Aorta (tissue), 5 donors: Measurements from ENCODE around the gene BRAT1. TPM values are rescaled to one million over a fixed set of nuclear protein-coding genes. Genes with fewer than 3 reads are reported as not detected.

Source experiments
- ATAC-seq: fragments of 200-7000 bp; cut with Tn5 transposase; one replicate; pipeline ENCODE4 v1.9.1; 2022; ENCODE audit warnings: moderate library complexity; ENCODE audit not compliant: low FRiP score
- DNase-seq, 2 donors: peaks; one replicate each; pipeline ENCODE4 v3.0.0-alpha.2; 2020
- H3K27ac ChIP-seq, 2 donors: one replicate each; pipeline ENCODE4 v1.5.1; 2013; ENCODE audit warnings: low read length in 2 of 2, mild to moderate bottlenecking in 2 of 2, moderate library complexity in 2 of 2, control low read depth in 1 of 2, inconsistent platforms in 1 of 2, low read depth in 1 of 2
- H3K27me3 ChIP-seq, 2 donors: one replicate each; pipeline ENCODE4 v1.6.1; 2013; ENCODE audit warnings: control low read depth in 1 of 2, low read length in 1 of 2, mild to moderate bottlenecking in 1 of 2, moderate library complexity in 1 of 2; ENCODE audit not compliant: insufficient read depth in 2 of 2, control insufficient read depth in 1 of 2
- H3K36me3 ChIP-seq, 2 donors: one replicate each; pipeline ENCODE4 v1.6.1; 2013; ENCODE audit warnings: control low read depth in 1 of 2, low read length in 1 of 2, mild to moderate bottlenecking in 1 of 2; ENCODE audit not compliant: insufficient read depth in 2 of 2, control insufficient read depth in 1 of 2
- H3K4me1 ChIP-seq, 2 donors: one replicate each; pipeline ENCODE4 v1.6.1; 2013; ENCODE audit warnings: low read length in 2 of 2, control low read depth in 1 of 2, mild to moderate bottlenecking in 1 of 2, moderate library complexity in 1 of 2; ENCODE audit not compliant: insufficient read depth in 2 of 2, control insufficient read depth in 1 of 2
- H3K4me3 ChIP-seq, 2 donors: one replicate each; pipeline ENCODE4 v1.5.1; 2013; ENCODE audit warnings: low read length in 2 of 2, control low read depth in 1 of 2, mild to moderate bottlenecking in 1 of 2
- H3K9me3 ChIP-seq: one replicate; pipeline ENCODE4 v1.6.1; 2013; ENCODE audit warnings: mild to moderate bottlenecking, low read length; ENCODE audit not compliant: control insufficient read depth
- whole genome bisulfite sequencing, 2 donors: extraction: QIAGEN DNeasy Blood & Tissue Kit; methylation state at CpG; one replicate each; pipeline ENCODE4 v1.1.7; 2013; 5-methylcytosine and 5-hydroxymethylcytosine counted together
- intact Hi-C, 2 donors: fragments of 100-400 bp; cut with DNase I; formaldehyde crosslinking; loops; one replicate each; pipeline versions ENCODE4 v1.14.2 to v1.15.0; 2022
- polyA plus RNA-seq, 2 donors: library from polyadenylated mRNA; stranded (reverse); fragments of 200-250 nt; gene quantifications; one replicate each; pipeline ENCODE4 v1.2.3, GENCODE V29; 2013
- total RNA-seq, 2 donors: library from RNA; stranded (reverse); fragmentation: NEBNext Ultra II Directional; extraction: Animal tissue kit (Norgen Biotek cat#: 25700); gene quantifications; one replicate each; pipeline ENCODE4 v1.2.1, GENCODE V29; 2021
- donor health status: healthy with polysubstance abuse.
- donor health status: Bipolar disorder and iron deficiency.
- donor health status: DM: no; HTN: no; CAD: no.
- donor health status: DM: no; HTN: no; CAD: no.
- donor health status: DM: yes; HTN: yes; CAD: no.

The BRAT1 gene
- total and polyA plus RNA-seq, 4 donors = 11.8 to 63.9 (median 19.6) TPM

DNA sequence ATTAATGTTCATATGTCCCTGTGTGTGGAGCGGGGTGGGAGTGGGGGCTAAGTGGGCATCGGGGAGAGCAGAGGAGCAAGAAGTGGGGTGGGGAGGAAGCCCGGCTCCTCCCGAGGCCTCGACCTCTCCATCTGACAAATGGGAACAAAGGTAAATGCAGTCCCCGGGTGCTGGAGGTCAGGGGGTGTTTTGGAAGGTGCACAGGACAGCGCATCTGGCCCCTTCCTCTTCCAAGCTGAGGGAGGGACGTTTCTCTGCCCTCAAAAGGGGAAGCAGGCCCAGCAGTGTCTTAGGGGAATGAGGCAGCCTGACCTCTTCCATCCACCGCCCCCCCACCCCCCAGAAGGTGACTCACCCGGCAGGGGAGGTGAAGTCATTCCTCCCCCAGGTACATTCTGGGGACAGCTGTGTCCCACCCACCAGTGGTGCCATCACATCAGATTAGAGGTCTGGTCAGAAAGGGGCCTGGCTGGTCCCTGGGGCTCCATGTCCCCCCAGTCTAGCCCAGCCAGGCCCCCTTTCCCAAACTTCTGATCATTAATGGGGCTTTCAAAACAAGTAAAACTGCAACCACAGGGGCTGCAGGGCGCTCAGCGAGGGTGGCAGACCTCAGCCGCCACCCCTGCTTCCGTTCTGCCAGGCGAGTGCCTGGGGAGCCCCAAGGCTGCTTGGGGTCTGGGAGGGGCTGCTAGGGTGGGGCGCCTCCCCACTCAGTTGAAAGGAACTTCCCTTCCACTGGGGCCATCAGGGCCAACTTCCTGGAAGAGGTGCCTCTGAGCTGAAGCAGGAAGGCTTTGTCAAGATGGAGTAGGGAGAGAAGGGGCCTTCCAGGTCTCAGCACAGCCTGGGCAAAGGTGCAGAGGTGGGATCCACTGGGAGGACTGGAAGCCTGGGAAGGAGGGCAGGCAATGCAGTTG, 25.0 kb downstream of the BRAT1 start:
- ATAC-seq (no peak), DNase-seq (peak in 1 of 2 donors; percentile 79)
- Histone ChIP-seq H3K27ac (no peak overlapping the region), H3K36me3 (no peaks in the 10 kb centered on the region), H3K4me1 (no peaks in the 10 kb centered on the region), H3K9me3 (no peaks in the 10 kb centered on the region), H3K4me3 (no peak overlapping the region), H3K27me3 (no peaks in the 10 kb centered on the region)
- intact Hi-C loops = no loop called here
- 87 to 92% methylated on average over 16 of the region's 16 CpGs for WGBS, 2 donors

- H3K4me1 ChIP-seq = no peaks in the 10 kb centered on the region
- 51 to 55% methylated on average over 28 to 30 of the region's 30 CpGs for WGBS, 2 donors
- no peaks in the 10 kb centered on the region for H3K36me3 ChIP-seq
- ATAC-seq (peak; percentile 16), DNase-seq (peak in 1 of 2 donors; percentile 93)
- H3K27me3 ChIP-seq = no peaks in the 10 kb centered on the region
- H3K4me3 ChIP-seq = no peak overlapping the region
- H3K9me3 ChIP-seq = no peaks in the 10 kb centered on the region
- intact Hi-C loops = no loop called here
- H3K27ac ChIP-seq = no peak overlapping the region
These were observed 25.9 kb downstream of the BRAT1 start for GRCh38 chr7:2529161-2530070.

DNA sequence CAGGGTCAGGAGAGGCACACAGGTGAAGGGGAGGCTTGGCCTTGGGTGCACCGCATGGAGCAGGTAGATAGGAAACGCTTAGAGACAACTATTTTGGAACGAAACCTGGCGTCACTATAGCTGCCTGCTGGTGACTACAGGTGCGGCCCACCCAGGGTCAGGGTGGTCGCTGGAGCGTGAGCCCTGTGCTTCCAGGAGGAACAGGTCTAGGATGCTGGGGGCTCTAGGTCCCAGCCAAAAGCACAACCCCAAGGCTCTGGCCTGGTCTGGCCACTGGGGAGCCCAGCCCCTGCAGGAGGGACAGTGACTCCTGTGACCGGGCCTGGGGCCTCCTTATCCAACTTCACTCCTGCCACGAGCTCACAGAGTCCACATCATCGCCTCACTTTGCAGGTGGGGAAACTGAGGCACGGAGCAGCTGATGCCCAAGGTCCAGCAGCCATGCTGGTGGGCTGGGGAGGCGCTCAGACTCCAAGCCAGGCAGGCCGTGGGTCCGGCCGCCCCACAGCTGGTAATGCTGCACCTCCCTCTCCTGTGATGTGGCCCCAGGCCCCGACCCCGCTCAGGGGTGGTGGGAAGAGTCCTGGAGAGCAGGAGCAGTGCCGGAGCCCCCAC, 26.7 kb downstream of the BRAT1 start:
- H3K27me3 ChIP-seq = no peaks in the 10 kb centered on the region
- peak in 1 of 2 donors; percentile 58 for DNase-seq
- H3K36me3 ChIP-seq = no peaks in the 10 kb centered on the region
- no peak overlapping the region for H3K4me3 ChIP-seq
- ATAC-seq = no peak
- intact Hi-C loops = no loop called here
- no peaks in the 10 kb centered on the region for H3K4me1 ChIP-seq
- H3K27ac ChIP-seq = no peak overlapping the region
- 84 to 88% methylated on average over 18 of the region's 18 CpGs for WGBS, 2 donors
- no peaks in the 10 kb centered on the region for H3K9me3 ChIP-seq

- Histone ChIP-seq H3K36me3 (no peaks in the 10 kb centered on the region), H3K4me3 (no peak overlapping the region), H3K4me1 (no peaks in the 10 kb centered on the region), H3K9me3 (no peaks in the 10 kb centered on the region), H3K27me3 (no peaks in the 10 kb centered on the region), H3K27ac (no peak overlapping the region)
- intact Hi-C loops = no loop called here
- 82 to 88% methylated on average over 17 of the region's 17 CpGs for WGBS, 2 donors
- DNase-seq (peak in 1 of 2 donors; percentile 60), ATAC-seq (no peak)
These were observed 27.5 kb downstream of the BRAT1 start for GRCh38 chr7:2527505-2528467.

- H3K27me3 ChIP-seq = no peaks in the 10 kb centered on the region
These were observed 28.4 kb downstream of the BRAT1 start for GRCh38 chr7:2526659-2527504.

DNA sequence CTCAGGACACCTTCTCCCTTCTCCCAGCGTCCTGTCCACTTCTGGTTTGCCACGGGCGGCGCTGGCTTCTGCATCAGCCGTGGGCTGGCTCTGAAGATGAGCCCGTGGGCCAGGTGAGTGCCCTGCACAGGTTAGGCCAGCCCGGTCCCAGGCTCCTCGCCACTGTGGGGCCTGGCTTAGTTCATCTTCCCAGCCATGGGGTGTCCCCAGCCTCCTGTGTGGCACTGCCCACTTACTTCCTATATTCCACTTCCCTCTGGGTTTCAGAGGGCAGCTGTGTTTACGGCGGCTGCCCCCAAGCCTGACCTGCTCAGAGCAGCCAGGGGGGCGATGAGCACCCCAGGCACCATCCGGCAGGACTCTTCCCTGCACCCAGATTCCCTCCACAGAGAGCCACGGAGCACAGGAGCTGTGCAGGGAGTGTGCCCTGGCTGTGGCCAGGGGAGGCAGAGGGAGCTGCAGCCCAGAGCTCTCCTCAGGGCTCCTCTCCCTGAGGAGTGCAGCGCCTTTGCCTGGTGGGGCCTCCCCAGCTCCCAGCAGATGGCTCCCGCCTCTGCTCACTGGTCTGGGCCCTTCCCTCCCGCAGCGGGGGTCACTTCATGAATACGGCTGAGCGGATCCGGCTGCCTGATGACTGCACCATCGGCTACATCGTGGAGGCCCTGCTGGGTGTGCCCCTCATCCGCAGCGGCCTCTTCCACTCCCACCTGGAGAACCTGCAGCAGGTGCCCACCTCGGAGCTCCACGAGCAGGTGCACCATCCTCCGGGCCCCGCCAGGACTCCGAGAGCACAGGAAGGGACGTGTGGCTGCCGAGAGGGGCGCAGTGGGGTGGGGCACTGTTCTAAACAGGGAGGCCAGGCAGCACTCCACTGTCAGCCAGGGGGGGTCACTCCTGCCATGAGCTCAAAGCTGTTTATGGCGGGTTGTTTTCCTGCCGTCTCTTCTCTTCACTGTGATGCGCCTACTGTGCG, 29.4 kb downstream of the BRAT1 start:
- WGBS, 2 donors = 90 to 92% methylated on average over 36 of the region's 36 CpGs
- Histone ChIP-seq H3K4me3 (no peak overlapping the region), H3K27me3 (no peaks in the 10 kb centered on the region), H3K4me1 (no peaks in the 10 kb centered on the region), H3K9me3 (no peaks in the 10 kb centered on the region), H3K27ac (no peak overlapping the region), H3K36me3 (no peaks in the 10 kb centered on the region)
- ATAC-seq (no peak), DNase-seq (no peak)
- intact Hi-C loops = no loop called here

More at GRCh38 chr7:2526659-2527504, 28.4 kb downstream of the BRAT1 start:
- DNase-seq (peak in 1 of 2 donors; percentile 46), ATAC-seq (no peak)
- H3K27ac ChIP-seq = no peak overlapping the region
- H3K9me3 ChIP-seq = no peaks in the 10 kb centered on the region
- WGBS, 2 donors = 94% methylated on average over 38 to 40 of the region's 40 CpGs
- intact Hi-C loops = no loop called here
- H3K36me3 ChIP-seq = no peaks in the 10 kb centered on the region
- H3K4me1 ChIP-seq = no peaks in the 10 kb centered on the region
- no peak overlapping the region for H3K4me3 ChIP-seq
